Activated CD4-positive, alpha-beta T cell treated with anti-CD3 and anti-CD28 coated beads, Interleukin-2, amount 50 U/mL, for 16 hours (primary cell): Measurements from ENCODE around the gene STRBP.
"Not testable (repeated sequence)": the region's sequence is repeated elsewhere in the genome, so short reads cannot be mapped to it uniquely, and the experiment has no call there.

ENCODE experiments used
- DNase-seq: peaks from one replicate; pipeline ENCODE4 v3.0.0-alpha.2; 2020

The STRBP gene

DNA sequence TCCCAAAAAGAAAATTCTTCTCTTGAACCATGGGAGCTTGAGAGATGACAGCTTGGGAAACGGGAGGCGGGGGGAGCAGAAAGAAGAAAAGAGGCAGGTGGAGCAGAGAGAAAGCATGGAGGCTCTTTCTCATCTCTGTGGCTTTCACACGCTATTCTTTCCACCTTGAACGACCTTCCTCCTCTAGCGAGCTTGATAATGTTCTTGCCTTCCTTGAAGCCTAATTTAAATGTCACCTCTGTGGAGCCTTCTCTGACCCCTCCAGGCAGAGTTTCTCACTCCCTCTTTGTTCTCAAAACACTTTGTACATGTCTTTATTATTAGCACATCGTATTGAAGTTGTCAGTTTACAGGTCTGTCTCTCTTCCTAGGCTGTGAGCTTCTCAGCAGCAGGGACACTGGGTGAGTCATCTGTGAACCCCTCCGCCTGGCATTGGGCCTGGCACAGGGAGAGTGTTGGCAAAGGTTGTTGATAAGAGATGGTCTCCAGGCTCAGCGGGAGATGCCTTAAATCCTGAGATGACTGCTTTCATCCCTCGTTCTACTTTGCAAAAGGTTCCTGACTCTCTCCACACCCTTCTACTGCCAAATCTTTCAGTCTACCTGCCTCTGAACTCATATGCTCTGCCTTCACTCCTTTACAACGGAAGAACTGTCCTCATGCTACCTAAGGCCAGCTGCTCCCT, 14.1 kb upstream of the STRBP start:
- no peak for DNase-seq

DNA sequence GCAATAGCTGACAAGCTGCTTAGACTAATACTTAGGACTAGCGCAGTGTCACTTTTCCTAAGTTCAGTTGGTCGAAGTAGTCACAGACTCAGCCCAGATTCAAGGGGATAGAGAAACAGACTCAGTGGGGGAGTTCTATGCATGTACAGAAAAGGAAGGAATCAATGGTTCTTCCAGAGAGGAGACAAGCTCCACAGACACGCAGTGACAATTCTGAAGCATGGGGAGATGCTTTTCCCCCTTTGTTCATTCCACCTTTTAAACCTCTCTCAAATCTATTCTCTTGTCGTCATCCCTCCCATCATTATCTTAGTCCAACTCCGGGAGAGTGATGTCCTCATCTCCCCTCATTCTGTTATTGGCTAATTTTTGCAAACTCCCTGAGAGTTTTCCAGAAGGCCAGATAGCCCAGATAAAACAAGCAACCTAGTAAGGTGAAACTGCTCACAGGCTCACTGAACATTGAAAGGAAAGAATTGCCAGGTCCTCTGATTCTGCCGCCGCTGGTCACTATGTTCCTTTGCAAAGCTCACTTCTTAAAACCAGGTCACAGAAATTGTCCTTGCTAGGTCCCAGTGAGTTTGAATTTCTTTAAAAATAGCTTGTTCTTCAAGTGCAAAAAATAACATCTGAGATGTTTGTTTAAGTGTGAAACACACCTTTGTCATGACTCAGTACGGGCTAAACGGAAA, 13.4 kb upstream of the STRBP start:
- no peak for DNase-seq

DNA sequence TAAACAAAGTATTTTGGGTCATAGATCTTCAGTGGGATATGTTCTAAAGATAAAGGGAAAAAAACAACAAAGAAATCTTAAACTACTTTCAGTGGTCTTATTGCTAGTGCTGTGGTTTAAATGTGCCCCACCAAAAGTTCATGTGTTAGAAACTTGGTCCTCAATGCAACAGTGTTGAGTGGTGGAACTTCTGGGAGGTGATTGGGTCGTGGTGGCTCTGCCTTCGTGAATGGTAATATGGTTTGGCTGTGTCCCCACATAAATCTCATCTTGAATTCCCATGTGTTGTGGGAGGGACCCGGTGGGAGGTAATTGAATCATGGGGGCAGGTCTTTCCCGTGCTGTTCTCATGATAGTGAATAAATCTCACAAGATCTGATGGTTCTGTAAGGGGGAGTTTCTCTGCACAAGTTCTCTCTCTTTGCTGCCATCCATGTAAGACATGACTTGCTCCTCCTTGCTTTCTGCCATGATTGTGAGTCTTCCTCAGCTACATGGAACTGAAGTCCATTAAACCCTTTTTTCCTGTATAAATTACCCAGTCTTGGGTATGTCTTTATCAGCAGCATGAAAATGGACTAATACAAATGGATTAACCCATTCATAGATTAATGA, 10.6 kb upstream of the STRBP start:
- not testable (repeated sequence) for DNase-seq

DNA sequence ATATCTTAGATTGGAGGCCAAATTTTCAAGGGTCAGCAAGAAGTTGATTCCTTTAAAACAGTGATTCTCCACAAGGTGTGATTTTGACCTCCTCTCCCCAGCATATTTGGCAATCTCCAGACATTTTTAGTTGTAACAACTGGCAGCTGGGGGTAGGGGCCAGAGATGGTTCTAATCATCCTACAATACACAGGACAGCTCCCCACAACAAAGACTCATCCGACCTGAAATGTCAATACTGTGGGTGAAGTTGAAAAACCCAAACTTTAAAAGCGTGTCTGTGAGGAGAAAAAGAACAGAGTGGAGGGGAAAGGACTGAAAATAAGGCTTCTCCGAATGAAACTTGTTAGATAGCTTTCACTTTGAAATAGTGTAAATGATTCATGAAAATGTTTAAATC, 10.0 kb upstream of the STRBP start:
- no peak for DNase-seq

DNA sequence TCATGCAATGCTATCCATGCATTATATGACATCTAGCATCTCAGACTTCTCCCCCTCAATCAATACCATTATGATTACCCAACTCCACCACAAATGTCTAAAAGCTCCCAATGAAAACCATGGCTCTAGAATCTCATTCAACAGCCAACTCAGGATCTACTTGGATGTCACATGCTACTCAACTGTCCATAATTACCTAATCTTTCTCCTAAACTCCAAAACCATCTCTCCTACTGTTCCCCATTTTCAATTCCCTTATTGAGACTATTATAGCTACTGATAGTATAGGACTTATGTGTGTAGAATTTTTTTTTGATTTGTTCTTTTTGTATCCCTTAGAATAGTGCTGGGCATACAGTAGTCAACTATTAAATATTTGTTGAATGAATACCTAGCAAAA, 8.2 kb upstream of the STRBP start:
- DNase-seq = no peak

DNA sequence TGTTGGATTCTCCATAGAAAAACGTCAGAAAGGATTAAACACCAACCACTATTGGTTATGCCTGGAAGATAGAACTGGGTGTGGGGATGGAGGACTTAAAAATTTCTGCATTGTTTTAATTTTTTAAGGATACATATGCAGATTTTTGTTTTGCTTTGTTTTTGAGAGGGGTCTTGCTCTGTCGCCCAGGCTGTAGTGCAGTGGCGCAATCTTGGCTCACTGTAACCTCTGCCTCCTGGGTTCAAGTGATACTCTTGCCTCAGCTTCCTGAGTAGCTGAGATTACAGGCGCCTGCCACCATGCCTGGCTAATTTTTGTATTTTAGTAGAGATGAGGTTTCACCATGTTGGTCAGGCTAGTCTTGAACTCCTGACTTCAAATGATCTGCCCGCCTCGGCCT, 2.7 kb upstream of the STRBP start:
- not testable (repeated sequence) for DNase-seq

DNA sequence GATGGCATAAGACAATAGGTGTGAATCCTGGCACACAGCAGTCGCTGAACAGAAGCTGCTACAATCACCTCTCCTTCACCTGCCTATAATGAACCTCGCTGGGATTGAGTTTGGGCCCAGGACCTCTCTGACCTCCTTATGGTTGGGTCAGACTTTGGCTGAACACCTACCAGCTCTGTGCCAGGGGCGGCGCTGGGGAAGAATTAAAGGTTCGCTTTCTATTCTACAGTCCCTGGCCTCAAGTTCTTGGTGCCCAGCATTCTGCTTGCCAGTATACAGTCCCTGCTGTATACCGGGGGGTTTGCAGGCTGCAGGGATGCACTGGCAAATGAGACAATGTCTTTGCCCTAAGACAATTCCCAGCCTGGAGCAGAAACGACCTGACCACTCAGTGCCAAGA, 895 bp upstream of the STRBP start:
- DNase-seq = no peak

DNA sequence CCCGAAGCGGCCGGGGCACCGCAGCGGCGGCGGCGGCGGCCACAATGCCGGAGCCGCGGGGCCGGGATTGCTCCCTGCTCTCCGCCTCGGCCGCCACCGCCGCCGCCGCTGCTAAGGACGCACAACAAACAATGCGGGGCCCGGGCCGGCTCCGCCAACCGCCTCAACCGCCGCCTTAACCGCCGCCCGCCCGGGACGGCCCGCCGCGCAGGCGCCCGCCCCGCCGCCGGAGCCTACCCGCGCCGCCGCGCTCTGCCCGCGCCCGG, 254 bp downstream of the STRBP start:
- DNase-seq = no peak

DNA sequence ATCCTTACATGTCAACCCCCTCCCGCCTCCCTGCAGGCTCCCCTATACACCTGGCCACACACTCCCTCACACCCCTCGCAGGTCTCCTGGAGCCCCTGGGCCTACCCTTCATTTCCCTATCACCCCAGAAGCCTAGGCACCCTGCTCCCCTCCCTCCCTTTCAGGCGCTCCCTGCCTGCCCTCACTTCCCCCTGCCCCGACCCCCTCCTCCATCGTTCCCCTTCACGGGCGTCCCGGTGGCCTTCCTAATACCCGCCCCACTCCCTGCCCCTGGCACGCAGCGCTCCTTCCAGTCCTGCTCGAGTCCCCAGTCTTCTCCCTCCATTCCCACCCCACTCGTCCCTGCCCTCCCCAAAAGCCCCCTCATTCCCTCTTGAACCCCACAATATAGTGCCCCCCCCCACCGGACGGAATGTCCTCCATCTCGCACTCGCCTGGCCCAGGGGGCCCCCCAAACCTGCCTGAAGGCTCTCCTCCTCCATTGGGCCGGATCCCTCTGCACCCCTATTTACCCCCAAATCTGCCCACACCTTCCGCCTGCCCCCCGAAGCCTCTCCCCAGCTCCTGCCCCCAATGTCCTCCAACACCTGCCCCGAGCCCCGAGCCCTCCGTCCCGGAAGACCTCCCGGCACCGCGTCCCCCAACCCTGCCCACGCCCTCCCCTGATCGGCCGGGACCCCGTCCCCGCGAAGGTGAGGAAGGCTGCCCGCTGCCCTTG, 746 bp downstream of the STRBP start:
- no peak for DNase-seq

DNA sequence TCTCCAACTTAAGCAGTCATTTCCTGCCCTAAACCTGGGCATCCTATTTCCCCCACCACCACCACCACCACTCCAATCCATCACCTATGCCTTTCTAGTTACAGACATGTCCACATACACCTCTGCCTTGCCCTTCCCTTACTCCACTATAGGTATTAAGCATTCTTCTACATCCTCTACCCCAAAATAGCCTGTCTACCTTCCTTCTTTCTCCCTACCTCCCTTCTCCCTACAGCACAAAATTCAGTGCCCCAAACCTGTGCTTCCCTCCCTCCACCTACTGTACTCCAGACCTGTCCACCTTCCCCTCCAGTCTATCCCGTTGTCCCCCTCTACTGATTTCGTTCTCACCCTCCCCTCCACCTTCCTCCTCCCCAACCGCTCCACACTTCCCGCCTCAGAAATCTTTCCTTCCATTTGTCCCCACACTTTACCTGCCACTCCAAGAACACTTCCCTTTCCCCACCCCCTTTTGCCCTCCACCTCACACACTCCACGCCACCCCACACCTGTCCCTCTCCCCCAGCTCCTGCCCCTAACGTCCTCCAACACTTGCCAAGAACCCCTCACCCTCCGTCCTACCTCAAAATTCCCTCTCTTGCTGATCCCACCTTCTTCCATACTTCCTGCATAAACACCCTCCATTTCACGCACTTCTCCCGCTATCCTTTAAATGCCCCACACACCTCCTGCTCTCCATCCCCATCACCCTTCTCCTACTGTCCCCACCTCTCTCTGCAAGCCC, 1.6 kb downstream of the STRBP start:
- no peak for DNase-seq

DNA sequence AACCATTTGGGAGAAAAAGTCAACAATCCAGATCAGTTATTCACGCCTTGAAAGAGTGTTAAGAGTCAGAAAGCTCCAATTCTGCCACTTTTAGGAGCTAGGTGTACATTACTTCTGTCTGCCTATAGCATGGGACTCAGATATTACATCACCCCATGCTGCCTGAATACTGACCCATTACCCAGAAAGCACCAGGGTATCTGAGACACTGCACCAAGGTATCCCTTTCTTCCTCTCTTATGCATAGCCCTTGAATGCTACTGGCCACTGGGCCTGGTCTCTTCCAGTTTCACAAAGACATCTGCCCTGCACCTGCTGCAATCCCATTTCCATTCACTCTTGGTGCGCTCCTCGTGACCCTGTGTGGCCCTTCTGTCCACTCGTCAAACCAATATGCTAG, 2.6 kb downstream of the STRBP start:
- no peak for DNase-seq

DNA sequence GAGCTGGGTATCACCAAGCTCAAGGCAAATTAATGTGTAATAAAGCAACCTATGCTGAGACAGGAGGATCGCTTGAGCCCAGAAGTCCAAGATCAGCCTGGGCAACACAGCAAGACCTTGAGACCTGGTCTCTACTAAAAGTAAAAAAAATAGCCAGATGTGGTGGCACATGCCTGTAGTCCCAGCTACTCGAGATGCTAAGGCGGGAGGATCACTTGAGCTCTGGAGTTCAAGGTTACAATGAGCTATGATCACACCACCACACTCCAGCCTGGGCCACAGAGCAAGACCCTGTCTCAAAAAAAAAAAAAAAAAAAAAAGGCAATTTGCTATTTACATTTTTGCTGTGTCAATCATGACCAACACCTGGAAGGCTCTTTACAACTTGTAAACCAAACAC, 5.2 kb downstream of the STRBP start:
- no peak for DNase-seq

DNA sequence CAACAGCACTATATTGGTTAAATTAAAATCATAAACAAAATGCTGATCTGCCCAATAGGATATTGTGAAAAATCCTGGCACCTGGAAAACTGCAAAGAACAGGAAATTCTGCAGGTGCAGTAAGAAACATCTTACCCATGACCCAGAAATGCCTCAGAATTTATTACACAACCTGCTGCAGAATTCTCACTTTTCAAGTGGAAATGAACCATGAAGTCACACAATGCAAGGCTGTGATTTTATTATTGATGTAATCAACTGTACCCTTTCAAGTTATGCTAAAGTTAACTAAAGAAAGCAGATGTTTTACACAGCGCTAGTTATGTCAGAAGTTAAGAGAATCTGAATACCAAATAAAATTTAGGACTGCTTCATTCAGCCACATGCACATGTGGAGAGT, 6.0 kb downstream of the STRBP start:
- no peak for DNase-seq

DNA sequence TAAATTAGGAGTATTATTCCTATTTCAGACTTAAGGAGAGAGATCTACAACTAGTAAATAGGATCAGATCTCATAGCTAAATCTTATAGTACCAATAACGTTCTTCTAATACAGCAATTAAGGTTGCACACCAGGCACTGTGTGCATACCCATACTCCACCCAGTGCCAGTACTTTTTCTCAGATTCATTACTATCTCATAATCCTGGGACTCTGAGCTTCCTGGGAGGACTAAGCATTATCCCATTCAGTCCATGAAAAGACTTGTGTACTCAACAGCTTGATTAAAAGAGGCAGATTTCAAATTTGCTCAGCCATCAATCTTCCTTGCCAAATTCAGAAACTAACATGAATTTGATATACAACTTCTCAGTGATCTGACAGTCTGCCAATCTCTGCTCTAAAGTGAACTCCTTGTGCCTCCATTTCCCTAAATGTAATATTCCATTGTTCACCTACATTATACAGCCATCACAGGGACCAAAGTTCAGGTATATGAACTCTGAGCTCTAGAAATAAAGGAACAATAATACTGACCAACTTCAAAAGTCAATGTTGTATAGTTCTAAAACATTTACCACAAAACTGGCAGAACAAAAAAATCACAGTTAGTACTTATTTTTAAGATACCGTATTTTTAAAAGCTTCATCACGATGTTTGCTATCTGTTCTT, 7.2 kb downstream of the STRBP start:
- DNase-seq = no peak

DNA sequence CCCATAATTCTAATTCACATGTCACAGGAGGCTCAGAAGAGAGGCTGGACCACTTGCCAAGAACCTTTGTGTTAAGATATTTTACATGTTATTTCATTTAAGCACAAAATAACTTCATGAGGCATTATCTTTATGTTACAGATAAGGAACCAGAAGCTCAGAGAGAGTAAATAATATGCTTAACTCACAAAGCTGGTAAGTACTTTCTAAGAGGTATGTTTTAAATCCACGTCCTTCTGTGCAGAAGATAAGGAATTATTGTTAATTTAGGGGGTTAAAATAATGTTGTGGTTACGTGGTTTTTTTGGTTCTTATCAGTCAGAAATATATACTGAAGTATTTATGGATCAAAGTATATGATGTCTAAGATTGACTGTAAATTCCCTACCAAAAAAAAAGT, 8.0 kb downstream of the STRBP start:
- no peak for DNase-seq

DNA sequence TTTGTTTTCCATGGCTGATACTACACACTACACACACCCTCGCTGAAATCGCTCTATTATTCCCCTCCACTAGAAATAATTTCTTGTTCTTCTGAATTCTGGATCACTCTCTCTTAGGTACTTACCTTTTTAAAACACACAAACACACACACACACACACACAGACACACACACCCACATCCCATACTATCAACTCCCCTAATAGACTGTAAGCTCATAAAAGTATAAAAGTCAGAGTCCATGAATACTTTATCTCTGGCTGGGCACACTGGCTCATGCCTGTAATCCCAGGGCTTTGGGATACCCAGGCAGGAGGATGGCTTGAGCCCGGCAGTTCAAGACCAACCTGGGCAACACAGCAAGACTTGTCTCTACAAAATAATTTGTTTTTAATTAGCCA, 11.1 kb downstream of the STRBP start:
- DNase-seq = no peak

DNA sequence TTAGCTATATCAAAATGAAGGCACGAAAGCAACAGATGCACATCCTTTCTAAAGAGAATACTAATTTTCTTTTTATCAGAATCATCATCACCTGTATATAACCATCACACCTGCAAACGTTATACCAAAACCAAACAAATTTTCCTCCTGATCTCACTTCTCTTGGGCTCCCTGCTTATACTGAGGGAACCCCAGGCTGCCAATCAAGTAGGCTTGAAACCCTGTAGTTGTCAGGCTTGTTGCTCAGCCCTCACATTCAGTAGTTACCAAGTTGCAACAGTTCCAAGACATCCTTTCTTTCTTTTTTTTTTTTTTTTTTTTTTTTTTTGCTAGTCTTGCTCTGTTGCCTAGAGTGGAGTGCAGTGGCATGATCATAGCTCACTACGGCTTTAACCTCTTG, 12.7 kb downstream of the STRBP start:
- no peak for DNase-seq

DNA sequence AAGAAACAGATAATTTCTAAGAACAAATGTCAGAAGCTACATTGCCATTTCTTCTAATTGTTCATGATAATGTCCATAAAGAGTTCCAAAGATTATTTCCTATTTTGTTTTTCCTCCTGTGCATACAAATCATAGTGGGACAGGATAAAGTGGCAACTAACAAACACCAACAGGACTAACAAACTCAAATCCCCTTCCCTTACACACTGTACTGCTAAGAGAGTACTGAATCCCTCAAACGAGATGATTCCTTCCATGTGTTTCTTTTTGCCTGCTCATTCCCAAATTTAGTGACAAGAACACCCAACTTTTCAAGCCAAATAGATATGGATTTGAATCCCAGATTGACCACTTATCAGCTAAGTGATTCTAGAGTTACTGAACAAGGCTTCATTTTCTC, 15.2 kb downstream of the STRBP start:
- no peak for DNase-seq

DNA sequence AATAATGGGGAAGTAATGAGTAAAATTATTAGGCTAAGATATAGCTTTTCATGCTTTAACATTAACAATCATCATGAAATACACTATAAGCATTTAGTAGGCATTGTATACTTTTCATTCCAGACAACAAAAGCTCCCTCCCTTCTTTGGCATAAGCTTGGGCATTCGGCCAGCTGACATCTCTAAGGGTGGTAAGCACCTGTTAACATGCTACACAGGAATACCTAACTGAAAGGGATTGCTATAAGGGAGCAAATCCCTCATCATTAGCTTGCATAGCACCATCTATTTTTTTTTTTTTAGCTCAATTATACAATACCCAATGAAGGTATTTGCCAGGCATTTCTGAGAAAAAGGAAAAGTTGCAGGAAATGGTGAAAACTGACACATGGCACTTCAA, 16.6 kb downstream of the STRBP start:
- no peak for DNase-seq

DNA sequence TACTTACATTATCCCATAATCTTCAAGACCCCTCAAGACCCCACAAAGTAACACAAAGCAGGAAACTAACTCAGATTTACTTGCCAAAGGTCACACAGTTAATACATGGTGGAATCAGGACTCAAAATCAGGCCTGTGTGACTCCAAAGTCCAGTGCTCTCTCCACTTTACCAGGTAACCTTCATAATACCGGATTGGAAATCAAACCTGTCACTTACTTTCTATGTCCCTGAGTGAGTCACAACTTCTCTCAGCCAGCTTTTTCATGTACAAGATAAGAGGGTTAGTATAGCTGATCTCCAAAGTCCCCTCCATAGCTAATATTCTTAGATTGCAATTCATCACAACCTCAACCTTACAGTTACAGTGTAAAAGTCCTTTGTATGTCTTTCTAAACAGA, 17.1 kb downstream of the STRBP start:
- DNase-seq = no peak

DNA sequence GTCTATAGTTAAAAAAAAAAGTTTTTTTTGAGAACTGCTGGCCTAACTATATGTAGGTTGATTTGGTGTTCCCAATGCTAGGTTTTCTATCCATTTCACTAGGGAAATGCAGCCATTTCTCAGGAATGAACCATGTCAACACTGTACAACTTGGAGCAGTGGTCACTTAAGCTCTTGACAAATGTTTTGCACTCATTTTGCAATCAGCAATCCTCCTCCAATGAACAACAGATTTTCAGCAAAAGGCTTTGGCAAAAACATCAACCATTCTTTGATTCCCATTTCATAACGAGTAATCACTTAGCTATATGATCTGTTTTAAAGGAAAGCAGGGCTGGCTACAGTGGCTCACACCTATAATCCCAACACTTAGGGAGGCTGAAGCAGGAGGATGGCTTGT, 17.9 kb downstream of the STRBP start:
- no peak for DNase-seq

DNA sequence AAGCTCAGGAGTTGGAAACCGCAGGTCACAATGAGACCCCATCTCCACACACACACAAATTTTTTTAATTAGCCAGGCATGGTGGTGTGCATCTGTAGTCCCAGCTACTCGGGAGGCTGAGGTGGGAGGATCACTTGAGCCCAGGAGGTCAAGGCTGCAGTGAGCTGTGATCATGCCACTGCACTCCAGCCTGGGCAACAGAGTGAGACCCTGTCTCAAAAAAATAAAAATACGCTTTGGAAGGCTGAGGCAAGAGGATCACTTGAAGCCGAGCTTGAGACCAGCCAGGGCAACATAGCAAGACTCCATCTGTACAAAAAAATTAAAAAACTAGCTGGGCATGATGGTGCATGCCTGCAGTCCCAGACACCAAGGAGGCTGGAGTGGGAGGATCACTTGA, 19.2 kb downstream of the STRBP start:
- not testable (repeated sequence) for DNase-seq

DNA sequence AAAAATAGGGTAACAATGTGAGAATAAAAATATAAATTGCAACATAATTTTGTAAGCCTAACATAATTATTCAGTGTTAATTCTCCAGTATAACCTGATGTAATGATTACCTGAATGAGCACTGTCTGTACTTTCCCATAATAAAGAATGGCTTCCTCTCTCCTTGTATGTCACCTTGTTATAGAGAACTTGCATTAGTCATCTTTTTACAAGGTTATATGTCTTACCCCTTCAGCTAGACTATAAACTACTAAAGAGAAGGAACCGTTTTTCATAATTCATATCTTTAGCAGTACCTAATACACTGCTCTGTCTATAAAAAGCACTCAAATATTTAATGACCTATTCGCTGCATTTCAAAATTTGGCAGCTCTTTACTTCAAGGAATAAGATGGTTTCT, 19.8 kb downstream of the STRBP start:
- DNase-seq = no peak
